HG03060 (cell line): ENCODE results near the gene ITGB6.

Experiments
- ATAC-seq: cut with Tn5 transposase; IDR thresholded peaks from one replicate; pipeline ENCODE4 v1.9.1; 2021; ENCODE audit warnings: low read depth, moderate number of reproducible peaks; ENCODE audit not compliant: unreplicated experiment

Gene ITGB6

GRCh38 chr2:160054984-160055725 is 144.9 kb downstream of the ITGB6 start:
- ATAC-seq: no peak

GRCh38 chr2:160053946-160054345 is 146.1 kb downstream of the ITGB6 start:
- ATAC-seq: no peak

GRCh38 chr2:160052531-160052930 is 147.5 kb downstream of the ITGB6 start:
- ATAC-seq: no peak

- no peak for ATAC-seq
These were observed 148.7 kb downstream of the ITGB6 start for GRCh38 chr2:160051371-160051800.

GRCh38 chr2:160050147-160050546 is 149.9 kb downstream of the ITGB6 start:
- no peak for ATAC-seq
